CD14-positive monocyte (primary cell): Measurements from ENCODE around the gene NKG7. TPM values are rescaled to one million over a fixed set of nuclear protein-coding genes. Genes with fewer than 3 reads are reported as not detected.

Source experiments
- DNase-seq, 3 donors: peaks; one replicate each; pipeline ENCODE4 v3.0.0-alpha.2; 2011 to 2022
- H2AFZ ChIP-seq: 2 replicates; pipeline ENCODE4 v1.6.0; 2012; ENCODE audit warnings: mild to moderate bottlenecking, low read depth, low read length, inconsistent platforms; ENCODE audit not compliant: insufficient read depth, poor library complexity, severe bottlenecking
- H3K27ac ChIP-seq, 2 donors: 1 replicate in 1 of 2; 2 replicates in 1 of 2; pipeline ENCODE4 v1.5.1; 2012 to 2013; ENCODE audit warnings: low read length in 2 of 2, control low read depth in 1 of 2, inconsistent platforms in 1 of 2, low read depth in 1 of 2, mild to moderate bottlenecking in 1 of 2
- H3K27me3 ChIP-seq, 2 donors: one replicate each; pipeline versions ENCODE4 v1.6.0 to v1.6.1; 2011 to 2013; ENCODE audit warnings: low read length in 2 of 2; ENCODE audit not compliant: control insufficient read depth in 2 of 2, insufficient read depth in 2 of 2
- H3K36me3 ChIP-seq, 2 donors: replicated peaks in 1 of 2; 1 replicate in 1 of 2; 2 replicates in 1 of 2; pipeline versions ENCODE4 v1.5.1 to v1.6.1; 2012 to 2013; ENCODE audit warnings: low read length in 2 of 2, control low read depth in 1 of 2, inconsistent platforms in 1 of 2, mild to moderate bottlenecking in 1 of 2; ENCODE audit not compliant: insufficient read depth in 2 of 2, control insufficient read depth in 1 of 2
- H3K4me1 ChIP-seq, 2 donors: 1 replicate in 1 of 2; 2 replicates in 1 of 2; pipeline versions ENCODE4 v1.5.1 to v1.6.1; 2012 to 2013; ENCODE audit warnings: low read length in 2 of 2, control low read depth in 1 of 2, inconsistent platforms in 1 of 2, mild to moderate bottlenecking in 1 of 2, moderate library complexity in 1 of 2; ENCODE audit not compliant: insufficient read depth in 2 of 2, control insufficient read depth in 1 of 2
- H3K4me2 ChIP-seq: replicated peaks from 2 replicates; pipeline ENCODE3; 2012; ENCODE audit warnings: low read length, moderate library complexity, mild to moderate bottlenecking; ENCODE audit not compliant: poor library complexity, severe bottlenecking; ENCODE audit errors: extremely low read depth
- H3K4me3 ChIP-seq, 3 experiments: fragments of 200-600 bp in 1 of 3; sonication (generic) in 1 of 3; replicated peaks in 1 of 3; 1 replicate in 2 of 3; 2 replicates in 1 of 3; pipeline ENCODE4 v1.5.1; 2011 to 2013; ENCODE audit warnings: low read length in 3 of 3, mild to moderate bottlenecking in 3 of 3, control low read depth in 2 of 3, low read depth in 2 of 3, inconsistent platforms in 1 of 3, moderate library complexity in 1 of 3
- H3K79me2 ChIP-seq: 2 replicates; pipeline ENCODE4 v1.6.0; 2012; ENCODE audit warnings: mild to moderate bottlenecking, control low read depth, inconsistent platforms, low read length, moderate library complexity; ENCODE audit not compliant: insufficient read depth
- H3K9ac ChIP-seq: 2 replicates; pipeline ENCODE4 v1.6.0; 2017; ENCODE audit warnings: low read length, mild to moderate bottlenecking; ENCODE audit not compliant: insufficient read depth, poor library complexity, severe bottlenecking
- H3K9me3 ChIP-seq, 2 donors: replicated peaks in 1 of 2; 1 replicate in 1 of 2; 2 replicates in 1 of 2; pipeline versions ENCODE4 v1.5.1 to v1.6.1; 2012 to 2013; ENCODE audit warnings: low read length in 2 of 2, control low read depth in 1 of 2; ENCODE audit not compliant: control insufficient read depth in 1 of 2, insufficient read depth in 1 of 2
- H4K20me1 ChIP-seq: 2 replicates; pipeline ENCODE4 v1.6.0; 2012; ENCODE audit warnings: mild to moderate bottlenecking, low read length, control low read depth, moderate library complexity; ENCODE audit not compliant: insufficient read depth
- H3K27ac Mint-ChIP-seq, 7 donors: one replicate each; pipeline ENCODE4 v1.8.0; 2020; ENCODE audit warnings: mild to moderate bottlenecking in 7 of 7, mixed read lengths in 7 of 7, moderate library complexity in 6 of 7, inconsistent platforms in 2 of 7
- H3K27me3 Mint-ChIP-seq, 3 donors: one replicate each; pipeline ENCODE4 v1.8.0; 2021 to 2022; ENCODE audit warnings: low read depth in 3 of 3, mild to moderate bottlenecking in 3 of 3, mixed read lengths in 3 of 3, moderate library complexity in 3 of 3, inconsistent platforms in 1 of 3
- H3K36me3 Mint-ChIP-seq, 2 donors: one replicate each; pipeline ENCODE4 v1.8.0; 2020; ENCODE audit warnings: mixed read lengths in 2 of 2, inconsistent platforms in 1 of 2, mild to moderate bottlenecking in 1 of 2
- H3K4me1 Mint-ChIP-seq: one replicate; pipeline ENCODE4 v1.8.0; 2020; ENCODE audit warnings: mild to moderate bottlenecking, mixed read lengths
- H3K4me3 Mint-ChIP-seq, 2 donors: one replicate each; pipeline ENCODE4 v1.8.0; 2020; ENCODE audit warnings: mild to moderate bottlenecking in 2 of 2, mixed read lengths in 2 of 2, moderate library complexity in 1 of 2
- H3K9me3 Mint-ChIP-seq, 7 donors: one replicate each; pipeline ENCODE4 v1.8.0; 2020 to 2022; ENCODE audit warnings: mixed read lengths in 7 of 7, mild to moderate bottlenecking in 6 of 7, moderate library complexity in 6 of 7, inconsistent platforms in 2 of 7
- CTCF ChIP-seq: fragments of 200-600 bp; IDR thresholded peaks from one replicate; pipeline ENCODE4 v1.8.0; 2022; ENCODE audit warnings: antibody characterized with exemption, mild to moderate bottlenecking
- WGBS: methylation state at CpG from one replicate; pipeline ENCODE4 v1.1.5; 2013; ENCODE audit warnings: missing lambda C conversion rate; ENCODE audit not compliant: insufficient coverage; 5-methylcytosine and 5-hydroxymethylcytosine counted together
- intact Hi-C, 2 donors: fragments of 100-400 bp; cut with micrococcal nuclease; formaldehyde crosslinking; loops; one replicate each; pipeline versions ENCODE4 v1.15.0 to v1.15.1; 2023
- polyA plus RNA-seq, 3 donors: library from polyadenylated mRNA; depleted of rRNA in 1 of 3; unstranded in 2 of 3; stranded (reverse) in 1 of 3; fragments of 300-500 nt in 2 of 3; fragments of >200 nt in 1 of 3; fragmentation: Illumina TruSeq in 2 of 3; gene quantifications; 1 replicate in 2 of 3; 2 replicates in 1 of 3; pipeline ENCODE4 v1.2.3, GENCODE V29; 2012 to 2021

Gene NKG7
- polyA plus RNA-seq, 3 donors = 11.1 to 19.9 (median 16.4) TPM

GRCh38 chr19:51418707-51419106 lies 46.3 kb upstream of the NKG7 start:
- no peak overlapping the region for H3K4me2 ChIP-seq
- no peak for TF ChIP-seq CTCF

GRCh38 chr19:51417810-51418157 lies 45.3 kb upstream of the NKG7 start:
- peak overlapping the region; percentile 94 to 97 (median 95) for H3K27ac Mint-ChIP-seq
- H3K9ac ChIP-seq = peak overlapping the region; percentile 73
- peaks cover 9 to 19% (median 15%) of the 10 kb centered on the region in 3 donors for H3K27me3 Mint-ChIP-seq
- H2AFZ ChIP-seq = peak overlapping the region; percentile 43
- no peaks in the 10 kb centered on the region for H4K20me1 ChIP-seq
- no peak for TF ChIP-seq CTCF
- WGBS = no CpG with 5 or more reads among the region's 3 CpGs
- intact Hi-C loops = no loop called here
- H3K9me3 Mint-ChIP-seq = peaks cover 0 to 13% (median 1%) of the 10 kb centered on the region in 7 donors
- no peaks in the 10 kb centered on the region for H3K9me3 ChIP-seq
- H3K4me3 ChIP-seq = peak overlapping the region in 1 of 3 experiments; percentile 72
- peak overlapping the region; percentile 77 to 93 for H3K4me3 Mint-ChIP-seq
- H3K4me1 Mint-ChIP-seq = peaks cover 41% of the 10 kb centered on the region
- peaks cover 0 to 9% of the 10 kb centered on the region in 2 donors for H3K27me3 ChIP-seq
- H3K4me1 ChIP-seq = peaks cover 51 to 57% of the 10 kb centered on the region in 2 donors
- DNase-seq = peak in 1 of 3 donors; percentile 76
- H3K79me2 ChIP-seq = peaks cover 7% of the 10 kb centered on the region
- peak overlapping the region; percentile 91 to 92 for H3K27ac ChIP-seq
- peaks cover 18 to 30% of the 10 kb centered on the region in 2 donors for H3K36me3 Mint-ChIP-seq
- H3K4me2 ChIP-seq = peak overlapping the region; percentile 68
- peaks cover 21 to 28% of the 10 kb centered on the region in 2 donors for H3K36me3 ChIP-seq

More at GRCh38 chr19:51418707-51419106, 46.3 kb upstream of the NKG7 start:
- no CpG with 5 or more reads among the region's 2 CpGs for WGBS
- Mint-ChIP-seq H3K36me3 (peaks cover 9 to 20% of the 10 kb centered on the region in 2 donors), H3K9me3 (peaks cover 0 to 13% (median 1%) of the 10 kb centered on the region in 7 donors), H3K27me3 (peaks cover 9 to 19% (median 15%) of the 10 kb centered on the region in 3 donors), H3K4me3 (no peak overlapping the region), H3K27ac (peak overlapping the region in 5 of 7 donors; percentile 25 to 70 (median 49)), H3K4me1 (peaks cover 41% of the 10 kb centered on the region)
- Histone ChIP-seq H2AFZ (no peak overlapping the region), H4K20me1 (no peaks in the 10 kb centered on the region), H3K27ac (peak overlapping the region in 1 of 2 donors; percentile 92), H3K9me3 (no peaks in the 10 kb centered on the region), H3K4me1 (peaks cover 51 to 57% of the 10 kb centered on the region in 2 donors), H3K79me2 (peaks cover 7% of the 10 kb centered on the region), H3K9ac (no peak overlapping the region), H3K4me3 (no peak overlapping the region), H3K27me3 (peaks cover 0 to 9% of the 10 kb centered on the region in 2 donors), H3K36me3 (peaks cover 14 to 19% of the 10 kb centered on the region in 2 donors)
- intact Hi-C loops = no loop called here
- no peak for DNase-seq
